Measurements from ENCODE around the gene CFI.

The CFI gene

GRCh38 chr4:109801895-109802319, at the start of gene CFI:
CFI (minus strand) TSS chr4:109801999; CDS start chr4:109801971, 28 bp downstream.
- peak; percentile 31 for DNase-seq (ENCODE audit: low read depth)
- H3K4me3 ChIP-seq (ENCODE audit: low read depth, low read length), result no peak within 1 kb of the TSS

DNA sequence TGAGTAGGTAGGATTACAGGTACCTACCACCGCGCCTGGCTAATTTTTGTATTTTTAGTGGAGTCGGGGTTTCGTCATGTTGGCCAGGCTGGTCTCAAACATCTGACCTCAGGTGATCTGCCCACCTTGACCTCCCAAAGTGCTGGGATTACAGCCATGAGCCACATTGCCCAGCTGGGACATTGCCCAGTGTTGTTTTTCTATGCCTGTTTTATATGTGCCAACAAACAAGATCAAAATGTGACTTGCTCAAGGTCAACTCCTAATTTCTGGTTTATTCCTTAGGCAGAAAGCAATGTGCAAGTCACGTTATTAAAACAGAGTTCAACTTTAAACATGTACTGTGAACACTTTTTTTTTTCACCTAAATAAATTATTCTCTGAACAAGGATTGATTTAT, 48.8 kb upstream of the CFI start:
- no peak for DNase-seq (ENCODE audit: low read depth)
- H3K4me3 ChIP-seq (ENCODE audit: low read depth, low read length), result no peak overlapping the region

GRCh38 chr4:109848501-109848900, 46.7 kb upstream of the CFI start:
- H3K4me3 ChIP-seq (ENCODE audit: low read depth, low read length), result no peak overlapping the region
- no peak for DNase-seq (ENCODE audit: low read depth)

GRCh38 chr4:109847896-109848442, 46.2 kb upstream of the CFI start, which contains the start of gene LRIT3:
LRIT3 (plus strand) TSS chr4:109848107; CDS start chr4:109848202, 95 bp downstream.
- DNase-seq (ENCODE audit: low read depth), result no peak
- no peak within 1 kb of the TSS for H3K4me3 ChIP-seq (ENCODE audit: low read depth, low read length)

DNA sequence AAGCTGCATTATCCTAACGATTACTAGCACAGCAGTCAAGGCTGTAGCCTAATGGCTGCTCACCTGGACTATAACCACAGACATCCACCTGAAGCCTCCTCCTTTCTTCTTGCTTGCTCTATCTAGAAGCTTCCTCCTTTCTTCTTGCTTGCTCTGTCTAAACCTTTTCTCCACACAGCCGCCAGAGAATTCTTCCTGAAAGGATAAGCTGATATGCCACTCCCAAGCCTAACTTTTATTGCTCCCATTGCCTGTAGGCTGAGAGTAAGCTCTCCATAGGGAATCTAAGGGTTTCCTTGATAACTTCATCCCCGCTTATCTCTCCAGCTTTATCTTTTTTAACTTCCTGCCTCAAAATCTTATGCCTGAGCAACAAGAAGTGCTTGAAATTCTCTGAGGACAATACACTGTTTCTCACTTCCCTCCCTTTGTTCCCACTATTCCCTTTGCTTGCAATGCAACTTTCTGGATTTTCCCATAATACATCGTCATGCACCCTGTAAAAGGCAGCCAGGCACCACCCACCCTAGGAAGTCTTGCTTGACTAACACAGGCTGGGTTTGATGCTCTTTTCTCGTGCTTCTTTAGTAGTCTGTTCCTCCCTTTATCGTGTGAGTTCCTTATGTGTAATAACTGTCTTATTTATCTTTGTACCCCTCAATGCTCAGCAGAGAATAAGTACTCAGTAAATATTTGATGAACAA, 44.7 kb upstream of the CFI start:
- no peak for DNase-seq (ENCODE audit: low read depth)
- H3K4me3 ChIP-seq (ENCODE audit: low read depth, low read length), result no peak overlapping the region

DNA sequence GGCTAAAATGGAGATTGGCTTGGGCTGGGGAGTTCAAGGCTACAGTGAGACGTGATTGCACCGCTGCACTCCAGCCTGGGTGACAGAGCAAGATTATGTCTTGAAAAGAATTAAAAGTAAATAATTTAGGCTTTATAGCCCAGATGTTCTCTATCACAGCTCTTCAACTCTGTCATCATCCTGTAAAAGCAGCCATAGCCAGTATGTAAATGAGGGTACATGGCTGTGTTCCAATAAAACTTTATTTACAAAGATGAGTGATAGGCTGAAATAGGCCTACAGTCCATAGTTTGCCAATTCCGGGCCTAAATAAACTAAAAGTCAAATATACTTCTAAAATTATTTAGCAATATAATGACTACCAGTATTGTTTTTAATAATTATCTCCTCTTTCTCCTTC, 35.2 kb upstream of the CFI start:
- H3K4me3 ChIP-seq (ENCODE audit: low read depth, low read length), result no peak overlapping the region
- DNase-seq (ENCODE audit: low read depth), result no peak

GRCh38 chr4:109833756-109834155, 32.0 kb upstream of the CFI start:
- DNase-seq (ENCODE audit: low read depth), result no peak
- no peak overlapping the region for H3K4me3 ChIP-seq (ENCODE audit: low read depth, low read length)

DNA sequence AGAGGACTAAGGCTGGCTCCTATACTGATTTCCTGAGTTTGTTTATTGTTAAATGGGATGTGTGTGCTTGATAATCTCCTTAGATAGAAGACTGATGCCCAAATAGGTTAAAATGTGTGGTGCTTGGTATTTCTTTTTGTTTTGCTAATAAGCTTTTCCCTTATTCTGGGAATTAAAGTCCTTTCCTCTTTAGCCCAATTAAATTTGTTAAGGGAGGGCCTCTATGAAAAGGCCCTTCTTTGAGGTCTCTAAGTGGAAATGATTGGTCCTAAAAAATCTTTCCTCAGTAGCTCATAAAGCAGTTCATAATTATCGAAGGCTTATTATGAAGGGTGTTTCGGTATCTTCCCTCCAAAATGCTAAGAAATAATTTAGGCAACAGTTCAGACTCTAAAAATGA, 25.9 kb upstream of the CFI start, which contains the start of gene RRH:
RRH (plus strand) TSS at position 301 of the 400 bp plus-strand sequence; CDS start at position 357, 56 bp downstream.
- no peak within 1 kb of the TSS for H3K4me3 ChIP-seq (ENCODE audit: low read depth, low read length)

DNA sequence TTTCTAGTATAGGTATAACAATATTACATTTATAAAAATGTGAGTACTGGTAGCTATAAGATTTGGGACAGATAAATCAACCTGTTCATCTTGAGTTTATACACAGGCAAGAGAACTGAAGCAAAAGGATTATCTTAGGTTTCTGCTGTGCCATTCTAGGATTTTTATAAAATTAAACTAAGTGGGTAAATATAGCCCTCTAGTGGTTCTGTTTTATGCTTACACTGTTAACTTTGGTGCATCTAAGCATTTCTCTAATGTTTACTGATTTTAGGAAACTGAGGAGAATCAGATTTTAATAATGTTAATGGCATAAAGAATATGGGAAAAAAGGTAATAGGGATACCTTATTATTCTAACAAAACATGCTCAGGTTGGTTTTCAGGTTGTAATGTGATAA, 24.9 kb upstream of the CFI start:
- no peak overlapping the region for H3K4me3 ChIP-seq (ENCODE audit: low read depth, low read length)
- DNase-seq (ENCODE audit: low read depth), result no peak

More for the DNA sequence above, 25.9 kb upstream of the CFI start, which contains the start of gene RRH:
- DNase-seq (ENCODE audit: low read depth), result no peak

GRCh38 chr4:109821185-109821584, 19.4 kb upstream of the CFI start:
- DNase-seq (ENCODE audit: low read depth), result no peak
- no peak overlapping the region for H3K4me3 ChIP-seq (ENCODE audit: low read depth, low read length)

GRCh38 chr4:109820563-109820962, 18.8 kb upstream of the CFI start:
- DNase-seq (ENCODE audit: low read depth), result no peak
- no peak overlapping the region for H3K4me3 ChIP-seq (ENCODE audit: low read depth, low read length)

GRCh38 chr4:109818268-109818667, 16.5 kb upstream of the CFI start:
- no peak for DNase-seq (ENCODE audit: low read depth)
- no peak overlapping the region for H3K4me3 ChIP-seq (ENCODE audit: low read depth, low read length)

DNA sequence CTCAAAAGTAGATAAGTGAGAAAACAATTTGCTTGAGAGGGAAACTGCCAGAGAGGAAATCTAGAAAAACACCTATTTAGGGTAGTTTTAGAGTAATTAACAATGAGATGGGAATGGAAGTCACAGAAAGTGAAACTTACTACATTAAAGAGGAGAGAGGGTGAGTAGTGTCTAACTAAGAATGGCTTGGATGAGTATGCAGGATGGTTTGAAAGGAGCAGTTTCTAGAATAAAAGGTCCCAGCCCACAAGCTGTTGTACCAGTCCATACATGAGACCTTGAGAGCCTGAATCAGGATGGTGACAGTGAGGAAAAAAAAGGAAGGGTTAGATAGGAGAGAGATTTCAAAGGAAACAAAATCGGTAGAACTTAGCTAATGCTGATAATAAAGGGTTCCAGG, 15.1 kb upstream of the CFI start:
- no peak for DNase-seq (ENCODE audit: low read depth)
- peak overlapping the region; percentile 88 for H3K4me3 ChIP-seq (ENCODE audit: low read depth, low read length)

DNA sequence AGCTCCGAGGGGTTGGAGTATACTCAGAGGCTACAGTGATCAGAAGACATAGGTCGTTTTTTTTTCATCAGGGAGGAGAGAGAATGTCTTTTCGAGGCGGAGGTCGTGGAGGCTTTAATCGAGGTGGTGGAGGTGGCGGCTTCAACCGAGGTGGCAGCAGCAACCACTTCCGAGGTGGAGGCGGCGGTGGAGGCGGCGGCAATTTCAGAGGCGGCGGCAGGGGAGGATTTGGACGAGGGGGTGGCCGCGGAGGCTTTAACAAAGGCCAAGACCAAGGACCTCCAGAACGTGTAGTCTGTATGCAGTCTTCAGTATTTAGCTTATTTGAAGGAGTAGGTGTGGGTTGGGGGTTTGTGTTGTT, 14.3 kb upstream of the CFI start:
- no peak for DNase-seq (ENCODE audit: low read depth)
- peak overlapping the region; percentile 88 for H3K4me3 ChIP-seq (ENCODE audit: low read depth, low read length)

DNA sequence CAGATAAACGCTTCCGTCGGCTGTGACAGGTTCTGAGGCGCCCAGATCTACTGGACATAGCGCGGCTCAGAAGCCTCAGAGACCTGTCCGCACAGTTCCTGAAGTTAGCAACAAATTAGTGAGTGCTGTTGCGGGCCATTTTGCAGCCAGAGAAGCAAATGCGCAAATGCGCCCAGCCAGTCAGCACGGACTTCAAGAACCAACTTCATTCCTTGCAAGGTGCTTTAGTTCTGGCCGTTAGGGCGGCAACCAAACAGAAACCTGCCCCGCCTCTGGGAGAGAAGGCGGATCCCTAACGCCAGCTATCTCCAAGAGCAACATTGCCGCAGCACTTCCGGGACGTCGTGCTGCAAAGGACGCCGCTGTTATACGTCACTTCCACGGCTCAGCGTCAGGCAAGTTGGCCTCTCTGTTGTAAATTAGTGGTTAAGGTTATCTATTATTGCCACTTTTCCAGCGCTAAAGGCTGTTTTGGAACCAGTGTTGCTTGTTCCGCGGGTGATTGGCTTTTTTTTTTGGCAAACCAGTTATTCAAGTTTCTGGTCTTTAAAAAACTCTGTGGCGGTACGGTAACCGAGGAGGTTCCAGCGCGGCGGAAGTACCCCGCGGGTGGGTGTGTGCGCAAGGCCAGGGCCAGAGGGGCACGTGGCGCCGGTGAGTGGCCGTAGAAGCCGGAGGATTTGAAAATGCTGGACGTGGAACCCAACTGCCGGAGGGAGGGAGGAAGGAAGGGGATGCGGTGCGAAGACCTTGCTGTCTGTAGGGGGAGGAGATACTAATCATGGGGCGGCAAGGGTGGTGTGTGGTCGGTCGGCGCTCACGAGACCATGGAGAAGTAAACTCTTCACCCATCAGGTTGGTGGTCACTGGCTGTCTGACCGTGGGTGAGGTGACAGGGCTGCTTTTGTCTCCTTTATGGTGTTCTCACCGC, 13.6 kb upstream of the CFI start, which contains the start of gene GAR1:
GAR1 (plus strand) TSS at position 612 of the 931 bp plus-strand sequence. CDS start 403 bp downstream, outside the sequence.
- peak; percentile 67 for DNase-seq (ENCODE audit: low read depth)
- H3K4me3 ChIP-seq (ENCODE audit: low read depth, low read length), result peak within 1 kb of the TSS; percentile 88

DNA sequence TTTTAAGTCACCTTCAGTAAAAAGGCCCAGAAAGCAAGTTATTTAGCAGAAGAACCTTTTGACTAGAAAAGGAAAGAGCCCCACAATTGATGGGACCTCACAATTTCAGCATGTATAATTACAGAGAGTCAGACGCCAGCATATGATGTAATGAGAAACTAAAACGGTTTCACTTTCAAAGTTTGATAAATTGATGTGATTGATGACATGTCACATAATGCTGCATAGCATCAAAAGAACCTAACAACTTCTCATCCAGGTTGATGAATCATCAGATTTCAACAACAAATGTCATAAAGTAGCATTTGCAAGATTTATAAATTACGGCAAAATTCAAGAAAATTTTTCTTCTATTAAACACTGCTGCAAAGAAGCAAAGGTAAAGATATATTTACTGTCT, 9.9 kb upstream of the CFI start:
- H3K4me3 ChIP-seq (ENCODE audit: low read depth, low read length), result no peak overlapping the region
- no peak for DNase-seq (ENCODE audit: low read depth)

GRCh38 chr4:109810552-109811387, 9.0 kb upstream of the CFI start:
- no peak for DNase-seq (ENCODE audit: low read depth)
- no peak overlapping the region for H3K4me3 ChIP-seq (ENCODE audit: low read depth, low read length)

DNA sequence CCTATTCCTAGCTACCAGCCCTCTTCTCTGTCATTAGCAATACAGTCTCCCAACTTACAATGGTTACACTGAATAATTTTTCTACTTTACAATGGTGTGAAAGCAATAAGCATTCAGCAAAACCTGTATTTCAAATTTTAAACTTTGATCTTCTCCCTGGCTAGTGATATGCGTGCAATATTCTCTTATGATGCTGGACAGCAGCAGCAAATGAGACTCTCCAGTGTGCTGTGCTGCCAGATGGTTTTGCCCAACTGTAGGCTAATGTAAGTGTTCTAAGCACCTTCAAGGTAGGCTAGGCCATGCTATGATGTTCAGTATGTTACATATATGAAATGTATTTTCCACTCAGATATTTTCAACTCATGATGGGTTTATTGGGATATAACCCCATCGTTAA, 7.9 kb upstream of the CFI start:
- no peak overlapping the region for H3K4me3 ChIP-seq (ENCODE audit: low read depth, low read length)
- DNase-seq (ENCODE audit: low read depth), result no peak

DNA sequence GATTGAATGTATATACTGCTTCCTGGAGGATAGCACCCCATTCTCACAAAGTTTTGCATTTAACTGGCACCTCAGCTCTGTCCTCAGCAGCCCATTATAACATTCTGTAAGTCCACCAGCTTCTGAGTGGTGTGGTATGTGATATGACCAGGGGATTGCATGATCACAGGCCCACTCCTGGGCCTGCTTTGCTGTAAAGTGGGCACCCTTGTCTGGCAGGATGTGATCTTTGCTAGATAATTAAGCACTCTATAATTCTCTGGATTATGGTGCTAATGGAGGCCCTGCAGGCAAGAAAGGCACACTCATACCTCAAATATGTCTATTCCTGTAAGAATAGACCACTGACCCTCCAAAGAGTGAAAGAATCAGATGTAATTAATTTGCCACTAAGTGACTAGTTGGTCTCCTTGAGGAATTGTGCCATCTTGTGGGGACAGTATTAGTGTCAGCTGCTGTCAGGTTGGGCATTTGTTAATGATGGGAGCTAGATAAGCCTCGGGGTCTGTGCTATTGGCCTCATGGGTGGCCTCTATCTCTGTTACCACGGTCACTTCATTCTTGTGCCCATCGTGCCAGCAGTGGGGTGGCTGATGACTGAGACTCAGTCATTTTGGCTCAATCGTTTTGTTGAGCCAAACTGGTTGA, 2.2 kb upstream of the CFI start:
- no peak overlapping the region for H3K4me3 ChIP-seq (ENCODE audit: low read depth, low read length)
- DNase-seq (ENCODE audit: low read depth), result peak; percentile 6
